ENCODE data around the gene ELFN1. TPM values are rescaled to one million over a fixed set of nuclear protein-coding genes. Genes with fewer than 3 reads are reported as not detected.

The ELFN1 gene
- total and polyA plus RNA-seq, 4 donors = 0.43 to 3.5 (median 3.4) TPM

DNA sequence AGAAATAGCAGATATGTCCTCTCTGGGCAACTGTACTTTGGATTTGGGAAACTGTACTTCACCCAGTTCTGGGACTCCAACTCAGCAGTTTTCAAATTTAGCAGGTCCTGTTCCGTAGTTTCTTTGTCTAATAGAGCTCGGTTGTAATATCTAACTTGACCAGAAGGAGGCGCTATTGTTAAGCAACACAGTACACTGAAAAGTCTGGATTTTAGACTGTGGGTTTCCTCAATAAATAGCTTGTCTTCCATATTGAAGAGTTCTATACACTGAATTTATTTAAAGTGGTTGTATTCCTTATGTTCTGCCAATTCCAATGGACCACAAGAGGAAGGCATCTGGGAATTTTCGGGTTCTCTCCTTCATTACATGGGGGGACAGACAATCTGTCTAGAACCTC, 39.8 kb downstream of the ELFN1 start:
- Histone ChIP-seq H3K9ac (ENCODE audit: low read depth in 1 of 2, low read length in 2 of 2) (no peak overlapping the region), H3K36me3 (ENCODE audit: control insufficient read depth in 4 of 4, insufficient read depth in 3 of 4, low read depth in 1 of 4, low read length in 3 of 4) (no peaks in the 10 kb centered on the region), H3K4me1 (ENCODE audit: control insufficient read depth in 4 of 4, insufficient read depth in 4 of 4, low read length in 3 of 4) (peaks cover 12 to 60% (median 49%) of the 10 kb centered on the region in 4 donors), H3K4me3 (ENCODE audit: low read depth in 1 of 3, low read length in 3 of 3) (no peak overlapping the region), H3K9me3 (ENCODE audit: control insufficient read depth in 4 of 4, low read length in 3 of 4) (no peaks in the 10 kb centered on the region), H3K27ac (ENCODE audit: low read depth in 1 of 2, low read length in 2 of 2) (no peak overlapping the region), H3K27me3 (ENCODE audit: control insufficient read depth in 4 of 4, insufficient read depth in 4 of 4, low read length in 3 of 4) (no peaks in the 10 kb centered on the region)
- 84% methylated on average over 4 of the region's 4 CpGs for WGBS
- DNase-seq (ENCODE audit: low spot score) = no peak
- TF ChIP-seq YY1 (IDR thresholded peaks at IDR 0.05) (no peak), FOXA2 (IDR thresholded peaks at IDR 0.05) (no peak), FOXA1 (IDR thresholded peaks at IDR 0.05) (no peak), HNF4G (IDR thresholded peaks at IDR 0.05) (no peak), NR2F2 (IDR thresholded peaks at IDR 0.05) (no peak), RAD21 (IDR thresholded peaks at IDR 0.05) (peak in 1 of 2 donors; percentile 6), GABPA (IDR thresholded peaks at IDR 0.05 in 1 of 2, conservative IDR thresholded peaks at IDR 0.05 in 1 of 2) (no peak)
- TF ChIP-seq, protein P1, sequence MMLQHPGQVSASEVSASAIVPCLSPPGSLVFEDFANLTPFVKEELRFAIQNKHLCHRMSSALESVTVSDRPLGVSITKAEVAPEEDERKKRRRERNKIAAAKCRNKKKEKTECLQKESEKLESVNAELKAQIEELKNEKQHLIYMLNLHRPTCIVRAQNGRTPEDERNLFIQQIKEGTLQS (IDR thresholded peaks at IDR 0.05) = no peak
- TF ChIP-seq, protein P2, sequence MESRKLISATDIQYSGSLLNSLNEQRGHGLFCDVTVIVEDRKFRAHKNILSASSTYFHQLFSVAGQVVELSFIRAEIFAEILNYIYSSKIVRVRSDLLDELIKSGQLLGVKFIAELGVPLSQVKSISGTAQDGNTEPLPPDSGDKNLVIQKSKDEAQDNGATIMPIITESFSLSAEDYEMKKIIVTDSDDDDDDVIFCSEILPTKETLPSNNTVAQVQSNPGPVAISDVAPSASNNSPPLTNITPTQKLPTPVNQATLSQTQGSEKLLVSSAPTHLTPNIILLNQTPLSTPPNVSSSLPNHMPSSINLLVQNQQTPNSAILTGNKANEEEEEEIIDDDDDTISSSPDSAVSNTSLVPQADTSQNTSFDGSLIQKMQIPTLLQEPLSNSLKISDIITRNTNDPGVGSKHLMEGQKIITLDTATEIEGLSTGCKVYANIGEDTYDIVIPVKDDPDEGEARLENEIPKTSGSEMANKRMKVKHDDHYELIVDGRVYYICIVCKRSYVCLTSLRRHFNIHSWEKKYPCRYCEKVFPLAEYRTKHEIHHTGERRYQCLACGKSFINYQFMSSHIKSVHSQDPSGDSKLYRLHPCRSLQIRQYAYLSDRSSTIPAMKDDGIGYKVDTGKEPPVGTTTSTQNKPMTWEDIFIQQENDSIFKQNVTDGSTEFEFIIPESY (IDR thresholded peaks at IDR 0.05) = no peak
- TF ChIP-seq, protein P3, sequence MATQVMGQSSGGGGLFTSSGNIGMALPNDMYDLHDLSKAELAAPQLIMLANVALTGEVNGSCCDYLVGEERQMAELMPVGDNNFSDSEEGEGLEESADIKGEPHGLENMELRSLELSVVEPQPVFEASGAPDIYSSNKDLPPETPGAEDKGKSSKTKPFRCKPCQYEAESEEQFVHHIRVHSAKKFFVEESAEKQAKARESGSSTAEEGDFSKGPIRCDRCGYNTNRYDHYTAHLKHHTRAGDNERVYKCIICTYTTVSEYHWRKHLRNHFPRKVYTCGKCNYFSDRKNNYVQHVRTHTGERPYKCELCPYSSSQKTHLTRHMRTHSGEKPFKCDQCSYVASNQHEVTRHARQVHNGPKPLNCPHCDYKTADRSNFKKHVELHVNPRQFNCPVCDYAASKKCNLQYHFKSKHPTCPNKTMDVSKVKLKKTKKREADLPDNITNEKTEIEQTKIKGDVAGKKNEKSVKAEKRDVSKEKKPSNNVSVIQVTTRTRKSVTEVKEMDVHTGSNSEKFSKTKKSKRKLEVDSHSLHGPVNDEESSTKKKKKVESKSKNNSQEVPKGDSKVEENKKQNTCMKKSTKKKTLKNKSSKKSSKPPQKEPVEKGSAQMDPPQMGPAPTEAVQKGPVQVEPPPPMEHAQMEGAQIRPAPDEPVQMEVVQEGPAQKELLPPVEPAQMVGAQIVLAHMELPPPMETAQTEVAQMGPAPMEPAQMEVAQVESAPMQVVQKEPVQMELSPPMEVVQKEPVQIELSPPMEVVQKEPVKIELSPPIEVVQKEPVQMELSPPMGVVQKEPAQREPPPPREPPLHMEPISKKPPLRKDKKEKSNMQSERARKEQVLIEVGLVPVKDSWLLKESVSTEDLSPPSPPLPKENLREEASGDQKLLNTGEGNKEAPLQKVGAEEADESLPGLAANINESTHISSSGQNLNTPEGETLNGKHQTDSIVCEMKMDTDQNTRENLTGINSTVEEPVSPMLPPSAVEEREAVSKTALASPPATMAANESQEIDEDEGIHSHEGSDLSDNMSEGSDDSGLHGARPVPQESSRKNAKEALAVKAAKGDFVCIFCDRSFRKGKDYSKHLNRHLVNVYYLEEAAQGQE (IDR thresholded peaks at IDR 0.05) = no peak
- TF ChIP-seq, protein P4, sequence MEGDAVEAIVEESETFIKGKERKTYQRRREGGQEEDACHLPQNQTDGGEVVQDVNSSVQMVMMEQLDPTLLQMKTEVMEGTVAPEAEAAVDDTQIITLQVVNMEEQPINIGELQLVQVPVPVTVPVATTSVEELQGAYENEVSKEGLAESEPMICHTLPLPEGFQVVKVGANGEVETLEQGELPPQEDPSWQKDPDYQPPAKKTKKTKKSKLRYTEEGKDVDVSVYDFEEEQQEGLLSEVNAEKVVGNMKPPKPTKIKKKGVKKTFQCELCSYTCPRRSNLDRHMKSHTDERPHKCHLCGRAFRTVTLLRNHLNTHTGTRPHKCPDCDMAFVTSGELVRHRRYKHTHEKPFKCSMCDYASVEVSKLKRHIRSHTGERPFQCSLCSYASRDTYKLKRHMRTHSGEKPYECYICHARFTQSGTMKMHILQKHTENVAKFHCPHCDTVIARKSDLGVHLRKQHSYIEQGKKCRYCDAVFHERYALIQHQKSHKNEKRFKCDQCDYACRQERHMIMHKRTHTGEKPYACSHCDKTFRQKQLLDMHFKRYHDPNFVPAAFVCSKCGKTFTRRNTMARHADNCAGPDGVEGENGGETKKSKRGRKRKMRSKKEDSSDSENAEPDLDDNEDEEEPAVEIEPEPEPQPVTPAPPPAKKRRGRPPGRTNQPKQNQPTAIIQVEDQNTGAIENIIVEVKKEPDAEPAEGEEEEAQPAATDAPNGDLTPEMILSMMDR (IDR thresholded peaks at IDR 0.05; ENCODE audit: low read depth, low read length, missing input control) = peak; percentile 31

DNA sequence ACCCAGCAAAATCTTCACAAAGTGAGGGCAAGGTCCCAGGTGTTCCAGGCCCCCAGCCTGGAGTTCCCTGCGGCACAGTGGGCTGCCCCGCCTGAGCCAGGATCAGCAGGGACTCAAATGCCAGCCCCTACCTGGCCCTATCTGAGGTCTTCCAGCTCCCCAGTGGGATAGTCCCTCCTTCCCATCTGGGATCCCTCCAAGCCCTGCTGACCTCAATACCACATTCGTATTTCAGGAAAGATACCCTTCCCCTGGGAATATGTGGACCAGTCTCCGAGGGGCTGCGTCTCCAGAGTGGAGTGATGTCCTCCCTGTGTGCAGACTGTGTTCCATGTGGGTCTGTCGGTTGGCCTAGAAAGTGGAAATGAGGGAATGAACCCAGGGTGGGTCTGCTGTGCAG, 40.9 kb downstream of the ELFN1 start:
- no peaks in the 10 kb centered on the region for H3K36me3 ChIP-seq (ENCODE audit: control insufficient read depth in 4 of 4, insufficient read depth in 3 of 4, low read depth in 1 of 4, low read length in 3 of 4)
- H3K9ac ChIP-seq (ENCODE audit: low read depth in 1 of 2, low read length in 2 of 2) = no peak overlapping the region
- no peaks in the 10 kb centered on the region for H3K27me3 ChIP-seq (ENCODE audit: control insufficient read depth in 4 of 4, insufficient read depth in 4 of 4, low read length in 3 of 4)
- H3K4me1 ChIP-seq (ENCODE audit: control insufficient read depth in 4 of 4, insufficient read depth in 4 of 4, low read length in 3 of 4) = peaks cover 20 to 64% (median 58%) of the 10 kb centered on the region in 4 donors
- no peak overlapping the region for H3K4me3 ChIP-seq (ENCODE audit: low read depth in 1 of 3, low read length in 3 of 3)
- WGBS = 85% methylated on average over 6 of the region's 6 CpGs
- no peaks in the 10 kb centered on the region for H3K9me3 ChIP-seq (ENCODE audit: control insufficient read depth in 4 of 4, low read length in 3 of 4)
- H3K27ac ChIP-seq (ENCODE audit: low read depth in 1 of 2, low read length in 2 of 2) = no peak overlapping the region
- DNase-seq (ENCODE audit: low spot score) = no peak
- TF ChIP-seq, protein P1 (IDR thresholded peaks at IDR 0.05) = no peak
- TF ChIP-seq FOXA2 (IDR thresholded peaks at IDR 0.05) = no peak
- TF ChIP-seq HNF4G (IDR thresholded peaks at IDR 0.05) = no peak
- TF ChIP-seq EGR1 (IDR thresholded peaks at IDR 0.05; ENCODE audit: low read depth in 2 of 2) = no peak
- TF ChIP-seq, protein P4 (IDR thresholded peaks at IDR 0.05; ENCODE audit: low read depth, low read length, missing input control) = no peak
- TF ChIP-seq TAF1 (conservative IDR thresholded peaks at IDR 0.05) = no peak
- no peak for TF ChIP-seq RXRA (IDR thresholded peaks at IDR 0.05)
- no peak for TF ChIP-seq JUND (IDR thresholded peaks at IDR 0.05)
- TF ChIP-seq, protein P3 (IDR thresholded peaks at IDR 0.05) = no peak
- no peak for TF ChIP-seq GABPA (IDR thresholded peaks at IDR 0.05 in 1 of 2, conservative IDR thresholded peaks at IDR 0.05 in 1 of 2)
- no peak for TF ChIP-seq SP1 (IDR thresholded peaks at IDR 0.05)
- TF ChIP-seq FOXA1 (IDR thresholded peaks at IDR 0.05) = no peak
- no peak for TF ChIP-seq YY1 (IDR thresholded peaks at IDR 0.05)
- no peak for TF ChIP-seq HNF4A (conservative IDR thresholded peaks at IDR 0.05)
- TF ChIP-seq, protein P5, sequence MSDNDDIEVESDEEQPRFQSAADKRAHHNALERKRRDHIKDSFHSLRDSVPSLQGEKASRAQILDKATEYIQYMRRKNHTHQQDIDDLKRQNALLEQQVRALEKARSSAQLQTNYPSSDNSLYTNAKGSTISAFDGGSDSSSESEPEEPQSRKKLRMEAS (IDR thresholded peaks at IDR 0.05) = no peak
